HG02884 (cell line): Measurements from ENCODE around the gene ZNF775.

Experiments
- ATAC-seq: cut with Tn5 transposase; IDR thresholded peaks from one replicate; pipeline ENCODE4 v1.9.1; 2021; ENCODE audit warnings: mild to moderate bottlenecking, moderate library complexity; ENCODE audit not compliant: unreplicated experiment

ZNF775 gene

DNA sequence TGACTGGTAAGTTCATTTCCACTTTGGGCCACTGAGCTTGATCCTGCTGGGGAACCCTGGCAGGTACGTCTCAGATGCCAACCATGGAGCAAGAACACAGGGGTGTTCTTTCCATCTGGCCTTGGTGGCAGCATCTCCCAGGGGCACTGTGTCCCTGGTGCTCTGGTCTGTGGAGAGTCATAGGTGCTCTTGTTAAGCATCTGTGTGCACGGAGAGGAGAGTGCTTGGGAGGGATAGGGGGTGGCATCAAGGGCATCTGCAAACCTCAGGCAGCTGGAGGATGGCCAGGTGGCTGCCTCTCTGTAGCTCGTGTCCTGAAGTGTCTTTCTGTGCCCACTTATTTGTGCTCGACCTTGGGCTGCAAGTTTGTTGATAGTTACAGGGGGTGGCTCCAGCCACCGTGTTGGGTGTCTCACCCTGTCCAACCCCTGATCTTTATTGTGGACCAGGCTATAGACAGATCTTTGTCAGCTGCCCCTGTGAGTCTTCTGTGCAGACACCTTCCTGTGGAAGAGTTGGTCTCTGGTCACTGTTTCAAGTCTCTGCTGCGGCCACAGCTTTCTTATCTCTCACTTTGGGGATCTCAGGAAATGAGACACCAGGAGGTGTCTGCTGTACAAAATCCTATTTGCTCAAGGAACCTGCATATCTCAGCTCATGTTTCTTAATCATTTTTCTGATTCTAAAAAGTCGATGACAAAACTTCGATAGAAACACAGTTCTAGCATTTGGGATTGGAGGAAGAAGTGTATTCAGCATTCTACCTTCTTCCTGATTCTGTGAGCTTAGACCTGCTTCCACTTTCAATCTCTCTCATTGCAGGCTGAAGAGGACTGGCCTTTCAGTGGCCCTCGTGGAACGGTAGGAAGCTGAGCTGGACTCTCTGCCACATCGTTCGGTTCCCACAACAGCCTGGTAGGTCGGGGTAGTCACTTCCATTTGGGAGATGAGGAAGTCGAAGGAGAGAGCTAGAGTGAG, 54.1 kb downstream of the ZNF775 start:
- ATAC-seq: no peak

DNA sequence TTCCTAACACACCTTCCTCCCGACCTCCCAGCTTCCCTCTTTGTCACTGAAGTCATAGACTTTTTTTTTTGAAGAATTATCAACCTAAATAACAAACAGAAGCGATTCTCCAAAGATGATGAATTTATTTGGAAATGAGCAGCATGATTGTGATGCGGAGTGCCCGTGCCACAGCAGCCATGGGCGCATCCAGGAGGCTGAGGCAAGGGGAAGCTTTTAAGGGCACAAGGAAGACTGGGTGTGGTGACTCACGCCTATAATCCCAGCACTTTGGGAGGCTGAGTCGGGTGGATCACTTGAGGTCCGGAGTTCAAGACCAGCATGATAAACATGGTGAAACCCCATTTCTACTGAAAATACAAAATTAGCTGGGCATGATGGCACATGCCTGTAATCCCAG, 55.1 kb downstream of the ZNF775 start:
- ATAC-seq: no peak

GRCh38 chr7:150435047-150435389, 55.9 kb downstream of the ZNF775 start:
- ATAC-seq: no peak

DNA sequence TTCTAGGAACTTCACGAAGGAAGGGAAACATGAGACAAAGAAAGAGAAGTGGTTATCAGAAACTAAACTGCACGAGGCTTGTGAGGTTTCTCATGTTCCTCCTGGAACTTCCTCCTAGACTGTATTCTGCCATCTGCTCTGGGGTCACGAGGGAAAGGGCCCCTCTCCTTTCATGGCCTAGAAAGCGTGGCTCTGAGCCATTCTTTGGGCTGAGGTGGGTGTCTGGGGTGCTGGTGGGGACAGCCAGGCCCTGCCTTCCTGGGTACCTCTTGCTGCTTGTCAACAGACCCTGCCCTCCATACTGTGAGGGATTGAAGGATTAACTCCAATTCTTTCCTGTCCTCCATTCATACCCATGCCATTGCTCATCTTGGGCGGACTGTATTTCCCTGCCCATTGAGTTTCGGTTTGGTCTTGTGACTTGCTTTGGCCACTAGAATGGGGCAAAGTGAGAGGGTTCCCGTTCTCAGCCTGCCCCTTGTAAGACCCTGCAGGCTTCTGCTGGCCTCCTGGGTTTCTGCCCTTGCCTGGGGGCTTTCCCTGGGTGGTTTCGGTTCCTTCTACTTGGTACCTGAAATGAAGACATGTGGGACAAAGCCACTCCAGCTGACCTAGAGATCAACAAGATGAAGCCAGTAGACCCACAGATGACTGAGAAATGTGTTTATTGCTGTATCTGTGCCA, 56.4 kb downstream of the ZNF775 start:
- ATAC-seq: peak; percentile 91

DNA sequence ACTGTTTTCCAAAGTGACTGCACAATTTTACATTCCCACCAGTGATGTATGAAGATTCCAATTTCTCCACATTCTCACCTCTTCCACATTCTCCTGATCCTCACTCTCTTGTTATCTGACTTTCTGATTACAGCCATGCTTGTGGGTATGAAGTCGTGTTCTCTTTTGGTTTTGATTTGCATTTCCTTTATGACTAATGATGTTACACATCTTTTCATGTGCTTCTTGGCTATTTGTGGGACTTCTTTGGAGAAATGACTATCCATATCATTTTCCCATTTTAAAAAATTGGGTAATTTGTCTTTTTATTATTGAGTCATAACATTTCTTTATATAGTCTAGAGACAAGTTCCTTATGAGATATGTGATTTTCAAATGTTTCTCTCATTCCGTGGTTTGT, 60.8 kb downstream of the ZNF775 start:
- no peak for ATAC-seq

GRCh38 chr7:150441524-150441923, 62.4 kb downstream of the ZNF775 start:
- ATAC-seq: no peak

DNA sequence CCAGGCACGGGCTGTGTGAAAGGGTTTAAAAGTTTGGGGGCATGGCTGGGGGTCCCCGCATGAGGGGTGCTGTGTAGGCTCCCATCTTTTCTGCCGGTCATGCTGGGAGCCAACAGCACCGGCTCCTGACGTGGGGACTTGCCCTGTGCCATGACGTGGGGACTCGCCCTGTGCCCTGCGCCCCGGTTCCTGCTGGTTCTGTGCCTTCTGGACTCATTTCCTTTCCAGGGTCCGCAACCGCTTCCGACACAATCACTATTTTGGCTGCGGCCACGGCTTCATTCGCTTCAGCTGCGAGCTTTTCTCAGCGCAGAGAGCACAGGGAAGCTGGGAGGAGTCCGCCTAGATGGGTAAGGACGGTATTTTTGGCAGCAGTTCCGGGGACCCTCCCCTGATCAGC, 63.7 kb downstream of the ZNF775 start:
- ATAC-seq: no peak

DNA sequence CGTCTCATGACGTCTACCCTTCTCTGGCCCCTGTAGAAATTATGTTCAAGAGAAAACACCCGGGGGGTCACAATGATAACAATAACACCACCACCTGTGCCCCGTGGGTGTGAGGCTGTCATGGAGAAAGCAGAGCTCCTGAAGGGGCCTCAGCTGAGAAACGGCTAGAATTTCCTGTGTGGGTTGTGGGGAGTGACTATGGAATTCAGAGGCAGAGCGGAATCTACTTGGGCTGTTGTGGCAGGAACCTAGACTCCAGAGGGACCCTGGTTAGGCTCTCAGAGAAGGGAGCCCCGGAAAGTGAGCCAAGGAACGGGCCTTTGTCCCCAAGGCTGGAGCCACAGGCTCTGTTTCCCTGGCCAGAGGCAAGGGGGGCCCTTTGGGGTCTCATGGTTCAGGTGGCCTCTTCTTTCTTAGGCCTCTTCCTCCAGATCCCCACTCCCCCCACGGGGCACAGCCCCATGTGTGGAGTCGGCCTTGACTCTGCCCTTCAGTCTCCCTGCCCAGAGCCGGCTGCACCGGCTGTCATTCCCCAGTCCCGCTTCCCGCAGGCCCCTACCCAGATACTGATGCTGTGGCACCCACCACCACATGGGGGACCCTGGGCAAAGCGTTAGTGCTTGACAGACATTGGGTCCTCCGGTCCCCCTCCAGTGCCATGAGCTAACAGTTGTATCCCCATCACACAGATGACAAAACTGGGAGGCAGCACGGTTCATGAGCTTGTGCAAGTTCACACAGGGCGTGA, 64.8 kb downstream of the ZNF775 start:
- ATAC-seq: no peak

GRCh38 chr7:150444674-150445365, 65.7 kb downstream of the ZNF775 start:
- no peak for ATAC-seq

- no peak for ATAC-seq
These were observed 67.3 kb downstream of the ZNF775 start for GRCh38 chr7:150446288-150446938.
